DMS 273 (cell line): ENCODE results near the gene TOB1.

Source experiments
- DNase-seq: peaks from one replicate; lab custom pipeline; 2025; ENCODE audit not compliant: unreplicated experiment; lab: John Stamatoyannopoulos, UW

Gene TOB1

DNA sequence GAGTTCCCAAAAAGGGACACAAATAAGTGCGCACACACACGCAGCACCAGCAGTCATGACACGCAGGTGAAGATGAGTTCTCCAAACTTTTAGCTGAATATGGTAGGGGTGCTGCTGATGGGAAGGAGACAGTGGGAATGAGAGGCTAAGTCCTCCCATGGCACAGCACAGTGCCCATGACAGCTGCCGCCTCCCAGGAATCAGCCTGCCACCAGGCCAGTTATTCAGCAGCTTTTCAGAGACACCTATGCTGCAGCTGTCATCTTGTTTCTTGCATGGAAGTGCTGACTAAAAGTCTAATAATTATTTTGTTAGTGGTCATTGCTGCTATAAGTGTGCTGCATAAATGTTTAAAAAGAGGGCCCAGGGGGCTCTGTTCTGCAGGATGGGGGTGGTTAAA, 18.6 kb downstream of the TOB1 start:
- peak; percentile 22 for DNase-seq

DNA sequence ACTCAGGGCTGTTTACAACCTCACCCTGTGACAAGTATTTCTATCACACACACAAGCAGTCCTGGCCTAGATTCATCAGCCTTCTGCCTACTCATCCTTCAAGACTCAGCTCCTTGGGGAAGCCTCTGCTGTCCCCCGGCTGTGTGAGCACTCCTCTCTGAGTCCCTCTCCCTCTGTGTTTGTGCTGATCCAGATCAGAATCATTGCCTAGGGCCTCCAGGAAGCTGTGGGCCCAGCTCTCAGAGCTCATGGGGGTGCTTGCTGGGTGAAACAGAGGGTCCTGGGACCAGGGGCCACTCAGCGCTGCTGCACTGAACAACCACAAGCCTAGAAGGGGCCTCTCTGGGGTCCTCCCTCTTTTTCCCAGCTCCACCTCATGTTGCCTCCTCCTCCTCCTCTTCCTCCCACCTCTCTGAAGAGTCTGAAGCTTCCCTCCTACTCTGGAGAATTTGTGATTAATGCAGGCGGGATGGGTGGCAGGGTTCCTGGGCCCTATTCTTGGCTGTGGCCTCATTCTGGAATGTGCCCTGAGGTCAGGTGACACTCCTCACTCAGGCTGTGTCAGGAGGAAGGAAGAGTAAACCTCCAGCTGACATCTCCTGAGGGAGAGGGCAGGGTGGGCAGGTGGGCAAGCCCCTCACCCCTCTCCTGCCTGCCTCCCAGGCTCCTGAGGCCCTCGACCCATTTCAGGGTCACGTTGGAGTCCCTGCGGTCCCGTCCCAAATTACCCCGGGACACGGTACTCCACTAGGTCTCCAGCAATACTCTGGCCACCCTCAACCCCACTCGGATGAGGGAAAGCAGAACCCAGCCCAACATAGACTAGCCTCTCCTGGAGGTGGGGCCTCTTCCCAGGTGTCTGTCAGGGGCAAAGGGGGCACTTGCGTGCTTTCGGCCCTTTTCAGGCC, 20.7 kb downstream of the TOB1 start:
- no peak for DNase-seq

DNA sequence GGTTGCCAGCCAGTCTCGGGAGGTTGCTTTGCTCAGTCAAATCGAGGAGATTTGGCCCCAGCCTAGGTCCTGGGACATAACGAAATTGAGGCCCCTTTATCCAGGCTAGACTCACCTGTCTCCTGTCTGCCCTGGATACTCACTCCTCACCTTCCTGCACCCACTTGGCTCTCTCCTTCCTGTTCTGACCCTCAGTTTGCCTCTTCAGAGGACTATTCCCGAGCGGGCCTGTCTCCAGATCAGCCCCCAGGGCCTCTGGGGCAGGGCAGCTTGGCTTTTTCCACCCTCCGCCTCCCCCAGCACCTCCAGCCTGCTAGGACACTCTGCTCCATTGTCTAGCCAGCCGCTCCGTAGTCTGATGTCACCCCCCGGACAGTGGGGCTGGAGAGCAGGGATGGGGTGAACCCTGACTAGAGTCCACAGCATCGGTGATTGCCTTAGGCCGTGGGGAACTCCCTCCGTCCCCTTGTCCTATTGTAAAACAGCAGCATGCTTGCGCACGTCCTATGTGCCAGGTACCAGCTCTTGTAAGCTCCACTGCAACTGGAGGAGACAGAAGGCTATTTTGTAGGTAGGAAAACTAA, 21.9 kb downstream of the TOB1 start:
- no peak for DNase-seq

DNA sequence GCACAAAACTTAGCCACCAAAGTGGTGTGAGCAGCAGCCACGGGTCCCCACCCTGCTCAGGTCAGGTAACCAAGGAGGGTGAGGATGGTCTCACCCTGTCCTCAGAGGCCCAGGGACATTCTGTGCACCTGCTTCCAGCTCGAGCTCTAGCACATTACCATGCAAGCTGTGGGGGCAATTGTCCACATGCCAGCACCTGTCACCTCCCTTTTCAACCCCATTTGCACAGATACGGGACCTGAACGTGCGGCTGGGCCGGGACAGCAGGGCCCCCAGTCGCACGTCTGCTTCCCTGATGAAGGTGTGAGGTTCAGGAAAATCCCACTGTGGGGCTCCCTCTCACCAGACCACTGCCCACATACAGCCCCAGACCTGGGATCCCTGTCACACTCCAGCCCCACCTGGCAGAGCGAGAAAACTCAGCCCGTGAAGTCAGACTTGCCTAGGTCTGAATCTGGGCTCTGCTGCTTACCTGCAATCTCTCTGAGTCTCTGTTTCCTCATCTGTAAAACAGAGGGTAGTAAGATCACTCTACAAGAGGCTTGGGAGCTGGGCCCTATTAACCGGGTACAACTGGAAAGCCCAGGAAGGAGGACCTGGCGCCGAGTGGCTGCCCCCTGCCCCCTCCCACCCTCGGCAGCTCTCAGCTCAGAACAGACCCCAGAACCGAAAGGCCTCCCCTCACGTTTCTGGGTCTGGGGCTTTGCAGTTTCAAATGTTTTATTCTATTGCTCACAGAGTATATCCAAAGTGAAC, 22.8 kb downstream of the TOB1 start:
- DNase-seq: no peak

DNA sequence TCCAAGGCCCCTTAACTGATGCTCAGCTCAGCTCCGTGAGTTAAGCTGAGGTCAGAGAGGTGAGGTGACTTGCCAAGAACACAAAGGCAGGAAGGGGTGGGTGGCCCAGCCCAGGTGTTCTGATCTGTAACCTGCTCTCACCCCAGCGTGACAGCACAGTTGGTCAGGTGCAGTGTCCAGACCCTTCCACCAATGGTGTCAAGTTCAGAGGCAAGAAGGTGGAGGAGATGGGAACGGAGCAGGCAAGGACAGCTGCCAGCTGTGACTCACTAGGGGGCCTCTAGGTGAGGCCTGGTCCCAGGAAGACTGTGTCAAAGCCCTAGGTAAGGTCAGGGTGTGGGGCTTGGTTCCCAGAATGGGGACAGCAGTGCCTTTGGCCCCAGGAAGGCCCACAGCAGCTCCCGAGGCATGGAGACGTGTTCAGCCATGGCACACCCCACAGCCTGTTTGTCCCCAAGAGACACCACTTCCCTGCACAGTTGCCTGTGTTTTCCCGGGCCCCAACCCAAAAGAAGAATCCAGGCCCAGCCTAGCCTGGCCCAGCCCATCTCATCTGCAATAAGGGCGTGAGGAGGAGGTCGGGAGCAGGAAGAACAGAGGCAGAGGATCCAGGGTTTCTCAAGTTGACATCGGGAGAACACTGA, 23.5 kb downstream of the TOB1 start:
- no peak for DNase-seq

DNA sequence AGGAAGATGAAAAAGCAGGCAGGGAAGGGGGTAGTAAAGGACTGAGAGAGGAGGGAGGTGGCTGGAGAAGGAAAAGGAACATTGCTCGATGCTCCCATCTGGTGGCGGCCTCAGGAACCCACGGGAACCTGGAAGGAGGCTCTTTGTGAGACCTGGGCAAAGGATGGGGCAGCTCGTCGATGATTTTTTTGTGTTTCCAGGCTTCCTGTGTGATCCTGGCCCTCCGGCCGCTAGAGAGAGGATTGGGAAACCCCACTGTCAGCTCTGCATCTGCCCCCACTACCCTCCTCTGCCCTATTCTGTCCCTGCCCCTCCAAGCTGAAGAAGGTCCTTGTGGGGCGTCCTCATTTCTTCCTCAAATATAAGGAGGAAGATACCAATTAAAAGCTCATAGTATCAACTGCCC, 24.2 kb downstream of the TOB1 start:
- peak; percentile 86 for DNase-seq

DNA sequence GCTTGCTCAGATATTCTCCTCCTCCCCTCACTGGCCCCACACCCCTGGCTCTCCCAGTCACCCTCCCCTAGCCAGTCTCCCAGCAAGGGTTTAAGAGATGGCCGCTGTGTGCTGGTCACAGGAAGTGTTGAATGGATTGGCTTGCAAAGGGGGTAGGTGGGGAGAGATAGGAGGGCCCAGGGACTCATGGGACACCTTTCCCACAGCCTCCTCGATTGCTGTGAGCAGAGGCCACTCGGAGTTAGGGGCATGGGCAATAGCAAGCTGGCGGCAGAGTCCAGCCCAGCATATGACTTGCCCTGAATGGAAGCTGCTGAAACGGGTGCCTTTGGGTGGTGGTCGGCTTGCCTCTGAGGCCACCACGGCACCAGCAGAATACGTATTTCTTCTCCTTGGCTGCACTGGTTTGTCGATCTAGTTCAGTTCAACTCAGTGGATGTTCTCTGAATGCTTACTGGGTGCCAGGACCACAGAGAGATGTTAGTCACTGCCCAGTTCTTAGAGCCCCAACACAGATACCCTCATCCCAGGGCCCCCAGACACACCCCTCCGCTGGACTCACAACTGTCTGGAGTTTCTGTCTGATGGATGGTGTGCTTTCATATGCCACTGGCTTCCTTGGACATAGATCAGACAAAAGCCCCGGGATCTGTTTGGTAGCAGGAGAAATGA, 24.7 kb downstream of the TOB1 start:
- DNase-seq: no peak

DNA sequence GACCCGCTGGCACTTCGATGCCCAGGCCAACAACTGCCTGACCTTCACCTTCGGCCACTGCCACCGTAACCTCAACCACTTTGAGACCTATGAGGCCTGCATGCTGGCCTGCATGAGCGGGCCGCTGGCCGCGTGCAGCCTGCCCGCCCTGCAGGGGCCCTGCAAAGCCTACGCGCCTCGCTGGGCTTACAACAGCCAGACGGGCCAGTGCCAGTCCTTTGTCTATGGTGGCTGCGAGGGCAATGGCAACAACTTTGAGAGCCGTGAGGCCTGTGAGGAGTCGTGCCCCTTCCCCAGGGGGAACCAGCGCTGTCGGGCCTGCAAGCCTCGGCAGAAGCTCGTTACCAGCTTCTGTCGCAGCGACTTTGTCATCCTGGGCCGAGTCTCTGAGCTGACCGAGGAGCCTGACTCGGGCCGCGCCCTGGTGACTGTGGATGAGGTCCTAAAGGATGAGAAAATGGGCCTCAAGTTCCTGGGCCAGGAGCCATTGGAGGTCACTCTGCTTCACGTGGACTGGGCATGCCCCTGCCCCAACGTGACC, 25.8 kb downstream of the TOB1 start:
- no peak for DNase-seq

DNA sequence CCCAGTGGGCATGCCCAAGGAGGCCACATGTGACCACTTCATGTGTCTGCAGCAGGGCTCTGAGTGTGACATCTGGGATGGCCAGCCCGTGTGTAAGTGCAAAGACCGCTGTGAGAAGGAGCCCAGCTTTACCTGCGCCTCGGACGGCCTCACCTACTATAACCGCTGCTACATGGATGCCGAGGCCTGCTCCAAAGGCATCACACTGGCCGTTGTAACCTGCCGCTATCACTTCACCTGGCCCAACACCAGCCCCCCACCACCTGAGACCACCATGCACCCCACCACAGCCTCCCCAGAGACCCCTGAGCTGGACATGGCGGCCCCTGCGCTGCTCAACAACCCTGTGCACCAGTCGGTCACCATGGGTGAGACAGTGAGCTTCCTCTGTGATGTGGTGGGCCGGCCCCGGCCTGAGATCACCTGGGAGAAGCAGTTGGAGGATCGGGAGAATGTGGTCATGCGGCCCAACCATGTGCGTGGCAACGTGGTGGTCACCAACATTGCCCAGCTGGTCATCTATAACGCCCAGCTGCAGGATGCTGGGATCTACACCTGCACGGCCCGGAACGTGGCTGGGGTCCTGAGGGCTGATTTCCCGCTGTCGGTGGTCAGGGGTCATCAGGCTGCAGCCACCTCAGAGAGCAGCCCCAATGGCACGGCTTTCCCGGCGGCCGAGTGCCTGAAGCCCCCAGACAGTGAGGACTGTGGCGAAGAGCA, 26.4 kb downstream of the TOB1 start:
- DNase-seq: no peak

DNA sequence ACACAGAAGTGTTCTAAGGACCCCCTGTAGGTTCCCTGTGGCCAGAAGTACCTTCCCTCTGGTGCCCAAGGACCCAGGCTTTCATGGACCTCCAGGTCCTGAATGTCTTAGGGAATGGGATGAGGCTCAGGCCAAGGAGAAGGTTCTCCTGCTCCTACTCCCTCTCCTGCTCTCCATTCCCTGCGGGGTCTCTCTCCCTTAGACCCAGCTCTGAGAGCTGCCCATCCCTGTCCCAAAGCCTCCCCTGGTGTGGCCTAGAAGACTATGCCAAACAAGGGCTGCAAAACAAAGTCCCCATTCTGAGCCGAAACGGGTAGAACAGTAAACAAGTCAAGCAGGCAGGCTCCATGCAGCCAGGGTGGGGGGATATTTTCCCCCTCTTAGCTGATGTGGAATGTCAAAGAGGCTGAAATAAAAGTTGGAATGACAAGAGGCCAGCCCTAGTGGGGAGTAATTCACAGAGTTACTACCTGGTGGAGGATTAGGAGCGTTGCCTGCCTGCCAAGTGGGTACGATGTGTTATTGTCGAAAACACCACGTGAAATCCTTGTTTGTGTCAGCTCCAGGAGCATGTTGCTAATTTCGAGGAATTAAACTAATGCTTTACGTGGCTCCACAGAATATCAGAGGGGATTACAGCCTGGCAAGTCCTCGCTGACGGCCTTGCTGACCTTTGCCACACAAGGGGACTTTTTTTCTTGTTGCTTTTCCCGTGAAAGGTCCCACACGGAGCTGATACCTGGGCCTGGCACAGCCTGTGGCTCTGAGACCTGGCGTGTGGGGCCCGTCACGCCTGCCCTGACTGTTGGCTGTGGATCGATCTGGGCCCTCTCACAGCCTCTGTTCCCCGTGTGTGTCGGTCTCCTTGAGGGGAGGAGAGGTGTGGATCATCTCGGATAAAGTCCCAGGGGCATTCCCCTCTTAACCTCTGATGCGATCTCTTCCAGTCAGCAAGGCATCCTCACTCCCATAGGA, 27.9 kb downstream of the TOB1 start:
- no peak for DNase-seq

DNA sequence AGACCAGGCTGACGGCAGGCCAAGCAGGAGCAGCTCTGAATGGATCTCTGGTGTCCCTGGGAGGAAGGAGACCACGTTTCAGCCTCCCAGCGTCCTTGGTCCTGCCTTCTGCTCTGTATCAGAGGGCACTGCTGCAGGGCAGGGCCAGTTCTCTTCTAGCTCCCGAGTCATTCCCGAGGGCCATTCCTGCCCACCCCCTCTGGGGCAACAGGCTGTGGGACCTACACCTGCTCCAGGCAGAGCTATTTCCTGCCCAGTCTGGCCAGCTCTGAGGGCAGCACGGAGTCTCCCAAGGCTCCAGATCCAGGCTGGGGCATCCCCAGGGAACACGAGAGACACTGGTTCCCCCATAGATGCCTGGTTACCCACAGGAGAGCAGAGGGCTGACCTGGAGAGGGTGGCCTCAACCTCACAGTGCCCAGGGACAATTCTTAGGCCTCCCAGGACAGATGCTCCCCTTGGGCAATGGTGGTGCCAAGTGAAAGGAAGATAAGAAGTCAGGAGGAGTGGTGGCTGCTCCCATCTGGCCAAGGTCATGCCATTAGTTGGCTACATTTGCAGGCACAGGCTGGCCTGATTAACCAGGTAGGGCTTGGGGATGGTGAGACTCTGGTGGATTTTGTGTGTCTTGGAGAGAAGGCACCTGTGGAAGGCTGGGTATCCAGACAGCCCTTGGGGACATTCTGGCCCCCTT, 28.7 kb downstream of the TOB1 start:
- no peak for DNase-seq

DNA sequence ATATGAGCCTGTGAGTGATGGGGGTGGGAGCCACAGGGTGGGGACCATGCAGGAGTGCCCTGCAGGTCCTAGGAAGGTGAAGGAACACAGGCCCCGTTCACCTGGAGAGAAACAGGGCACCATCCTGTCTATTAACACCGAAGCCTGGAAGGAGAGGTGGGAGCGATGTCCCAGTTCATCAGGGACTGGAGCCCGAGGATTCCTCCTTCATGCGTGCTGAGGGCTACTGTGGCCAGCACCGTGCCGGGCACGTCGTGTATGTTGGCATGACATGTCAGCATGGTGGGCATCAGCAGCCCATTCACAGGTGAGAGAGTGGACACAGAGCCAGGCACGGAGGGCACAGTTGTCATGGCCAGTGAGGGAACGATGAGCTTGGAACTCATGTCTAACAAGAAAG, 29.3 kb downstream of the TOB1 start:
- no peak for DNase-seq

DNA sequence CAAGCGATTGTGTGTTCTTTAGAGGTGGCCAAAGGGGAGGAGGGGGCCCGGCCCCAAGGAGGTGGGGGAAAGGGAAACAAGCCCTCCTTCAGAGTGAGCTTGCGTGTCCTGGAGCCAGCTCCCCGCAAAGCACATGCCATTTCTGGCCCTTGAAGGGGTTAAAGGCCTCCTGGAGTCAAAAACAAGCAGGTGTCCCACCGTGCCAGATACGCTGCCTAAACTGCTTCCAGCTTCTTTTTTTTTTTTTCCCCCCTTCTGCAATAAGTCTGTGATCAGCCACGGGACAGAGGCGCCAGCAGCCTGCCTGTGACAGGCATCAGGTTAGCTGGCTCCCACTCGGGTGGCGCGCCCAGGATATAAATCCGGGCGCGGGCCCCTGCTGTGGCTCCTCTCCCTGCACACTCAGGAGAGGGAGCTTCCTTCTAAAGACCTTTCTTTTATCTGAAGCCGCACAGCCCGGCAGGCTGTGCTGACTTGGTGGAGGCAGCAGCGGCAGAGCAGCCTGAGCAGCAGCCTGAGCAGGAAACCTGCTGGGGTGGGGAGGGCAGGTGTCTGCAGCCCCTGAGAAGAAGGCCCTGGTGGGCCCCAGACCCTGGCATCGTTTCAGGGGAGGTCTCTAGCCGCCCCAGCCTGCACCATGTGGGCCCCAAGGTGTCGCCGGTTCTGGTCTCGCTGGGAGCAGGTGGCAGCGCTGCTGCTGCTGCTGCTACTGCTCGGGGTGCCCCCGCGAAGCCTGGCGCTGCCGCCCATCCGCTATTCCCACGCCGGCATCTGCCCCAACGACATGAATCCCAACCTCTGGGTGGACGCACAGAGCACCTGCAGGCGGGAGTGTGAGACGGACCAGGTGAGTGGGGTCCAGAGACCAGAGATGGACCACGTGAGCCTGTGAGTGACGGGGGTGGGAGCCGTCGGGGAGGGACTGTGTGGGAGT, 30.6 kb downstream of the TOB1 start, which contains the start of gene WFIKKN2:
Gene WFIKKN2 (plus strand): TSS at position 286 of the 934 bp plus-strand sequence. CDS start 352 bp downstream, at position 638.
- peak; percentile 63 for DNase-seq

DNA sequence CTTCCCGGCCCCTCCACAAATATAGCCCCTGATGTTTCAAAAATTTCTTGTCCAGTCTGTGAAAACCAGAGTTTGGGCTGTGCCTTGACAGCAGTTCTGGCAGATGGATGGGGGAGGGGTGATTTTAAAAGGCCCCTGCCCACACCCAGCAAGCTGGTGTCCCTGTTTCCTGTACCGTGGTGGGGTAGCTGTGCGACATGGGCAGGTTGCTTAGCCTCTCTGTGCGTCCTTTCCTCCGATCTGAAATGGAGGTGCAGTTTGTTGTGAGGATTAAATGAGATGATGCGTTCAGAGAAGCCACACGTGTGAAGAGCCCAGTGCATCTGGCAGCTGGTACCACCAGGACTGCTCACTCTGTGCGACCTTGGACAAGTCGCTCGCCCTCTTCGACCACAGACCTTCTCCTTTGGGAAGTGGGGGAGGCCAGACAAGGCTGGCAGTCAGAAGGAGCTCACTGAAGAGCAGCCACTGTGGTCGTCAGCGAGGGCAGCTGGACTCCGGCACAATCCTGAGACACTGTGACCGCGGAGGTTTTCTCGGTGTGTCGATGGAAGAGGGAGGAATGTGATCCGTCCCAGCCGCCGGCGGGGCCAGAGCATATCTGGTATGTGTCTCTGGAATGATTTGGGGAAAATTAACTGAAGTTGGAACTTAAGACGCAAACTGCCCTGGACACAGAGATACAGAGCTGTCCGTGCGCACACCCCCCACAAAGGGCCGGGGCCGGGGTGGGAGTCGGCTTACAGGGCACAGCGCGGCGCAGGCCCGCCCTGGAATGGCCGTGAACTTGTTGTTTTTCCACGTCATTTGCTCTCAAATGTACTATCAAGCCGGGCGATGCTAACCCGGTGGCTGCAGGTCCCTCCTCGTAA, 31.5 kb downstream of the TOB1 start:
- peak; percentile 76 for DNase-seq

DNA sequence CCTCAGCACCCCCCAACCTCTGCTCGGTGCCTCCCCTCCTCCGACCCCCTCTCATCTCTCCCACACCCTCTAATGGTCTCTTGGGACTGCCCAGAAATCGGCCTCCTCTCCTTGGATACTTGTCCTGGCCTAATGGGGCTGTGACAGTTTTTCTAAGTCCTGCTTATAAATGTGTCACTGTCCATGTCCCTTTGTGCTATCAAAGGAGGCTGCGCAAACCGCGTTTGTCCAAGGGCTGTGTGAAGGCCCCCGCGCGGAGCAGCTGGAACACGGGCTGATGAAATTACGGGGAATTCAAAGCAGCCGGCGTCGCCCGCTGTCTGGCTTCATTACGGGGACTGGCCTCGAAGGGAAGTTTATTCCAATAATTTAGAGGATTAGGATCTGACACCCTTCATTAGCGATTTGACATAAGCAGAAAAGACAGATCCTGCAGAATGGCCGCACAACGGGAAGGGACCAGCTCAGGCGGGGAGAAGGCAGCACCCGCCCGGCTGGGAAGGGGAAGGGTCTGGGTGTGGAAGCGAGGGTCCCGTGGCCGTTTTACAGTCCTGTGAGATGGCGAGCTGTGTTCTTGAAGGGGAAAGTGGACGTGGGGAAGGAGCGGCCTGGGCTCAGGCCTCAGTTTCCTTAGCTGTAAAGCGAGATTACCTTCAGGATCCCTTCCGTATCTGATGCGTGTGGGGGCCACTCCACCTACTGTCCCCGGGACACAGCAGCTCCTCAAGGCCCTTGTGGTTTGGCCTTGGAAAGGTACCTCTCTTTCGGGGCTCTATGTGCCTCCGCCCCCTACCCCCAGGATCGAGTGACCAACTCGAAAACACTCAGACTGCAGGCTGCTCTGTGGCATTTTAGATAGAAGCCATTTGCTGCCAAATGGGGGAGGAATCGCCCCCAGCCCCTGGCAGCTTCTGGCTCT, 32.4 kb downstream of the TOB1 start:
- no peak for DNase-seq
